GM18858 (cell line): ENCODE measurements around the gene FAM89A.
"Not testable (repeated sequence)": the region's sequence is repeated elsewhere in the genome, so short reads cannot be mapped to it uniquely, and the experiment has no call there.

Experiments
- ATAC-seq: cut with Tn5 transposase; IDR thresholded peaks from one replicate; pipeline ENCODE4 v1.9.1; 2021; ENCODE audit not compliant: unreplicated experiment

The FAM89A gene

GRCh38 chr1:231057410-231057809 is 17.4 kb upstream of the FAM89A start:
- no peak for ATAC-seq

GRCh38 chr1:231055271-231055670 is 15.2 kb upstream of the FAM89A start:
- no peak for ATAC-seq

- peak; percentile 58 for ATAC-seq
Observed at GRCh38 chr1:231053493-231054162, 13.6 kb upstream of the FAM89A start.

DNA sequence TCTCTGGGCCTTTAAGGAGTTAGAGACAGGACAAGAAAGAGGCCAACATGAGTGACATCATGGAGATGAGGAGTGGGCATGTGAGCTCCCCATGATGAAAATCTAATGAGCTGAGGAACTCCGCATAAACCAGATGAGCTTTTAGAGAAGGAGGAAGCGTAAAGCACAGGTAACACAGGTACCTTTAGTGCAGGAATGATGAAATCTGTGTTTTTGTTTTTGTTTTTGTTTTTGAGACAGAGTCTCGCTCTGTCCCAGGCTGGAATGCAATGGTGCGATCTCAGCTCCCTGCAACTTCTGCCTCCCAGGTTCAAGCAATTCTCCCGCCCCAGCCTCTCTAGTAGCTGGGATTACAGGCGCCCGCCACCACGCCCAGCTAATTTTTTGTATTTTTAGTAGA is 12.7 kb upstream of the FAM89A start:
- ATAC-seq, result no peak

GRCh38 chr1:231050932-231051331 is 10.9 kb upstream of the FAM89A start:
- ATAC-seq, result not testable (repeated sequence)

DNA sequence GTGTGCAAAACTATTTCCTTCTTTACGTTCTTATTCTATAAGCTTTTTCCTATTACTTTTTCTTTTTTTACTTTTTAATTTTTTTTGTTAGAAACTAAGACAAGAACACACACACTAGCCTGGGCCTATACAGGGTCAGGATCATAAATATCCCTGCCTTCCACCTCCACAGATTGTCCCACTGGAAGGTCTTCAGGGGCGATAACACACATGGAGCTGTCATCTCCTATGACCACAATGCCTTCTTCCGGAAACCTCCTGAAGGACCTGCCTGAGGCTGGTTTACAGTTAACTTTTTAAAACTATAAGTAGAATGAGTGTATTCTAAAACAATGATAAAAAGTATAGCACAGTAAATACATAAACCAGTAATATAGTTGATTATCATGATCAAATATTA is 10.3 kb upstream of the FAM89A start:
- ATAC-seq, result no peak

DNA sequence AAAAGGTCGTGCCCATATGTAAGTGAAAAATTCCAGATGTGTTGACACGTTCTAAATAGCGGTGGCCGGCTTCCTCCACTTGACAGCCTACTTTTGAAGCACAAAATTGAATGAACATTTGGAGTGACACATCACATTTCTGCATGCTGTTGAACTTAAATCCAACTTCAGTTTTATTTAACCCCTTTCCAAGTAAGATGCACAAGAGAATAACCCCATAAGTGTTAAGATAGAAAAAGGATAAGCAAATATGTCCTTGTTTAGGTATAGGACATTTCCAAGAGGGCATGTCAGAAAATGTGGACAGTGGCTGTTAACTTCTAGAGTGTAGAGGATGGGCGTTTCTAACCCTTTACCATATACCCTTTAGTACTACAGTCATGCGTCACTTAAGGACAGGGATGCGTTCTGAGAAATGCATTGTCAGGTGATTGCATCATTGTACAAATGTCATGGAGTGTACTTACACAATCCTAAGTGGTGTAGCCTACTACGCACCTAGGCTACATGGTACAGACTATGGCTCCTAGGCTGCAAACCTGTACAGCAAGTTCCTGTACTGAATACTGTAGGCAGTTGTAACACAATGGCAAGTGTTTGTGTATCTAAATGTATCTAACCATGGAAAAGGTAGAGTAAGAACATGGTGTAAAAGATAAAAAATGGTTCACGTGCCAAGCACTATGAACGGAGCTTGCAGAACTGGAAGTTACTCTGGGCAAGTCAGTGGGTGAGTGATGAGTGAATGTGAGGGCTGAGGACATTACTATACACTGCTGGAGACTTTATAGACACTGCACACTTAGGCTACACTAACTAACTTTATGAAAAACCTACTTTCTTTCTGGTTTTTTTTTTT is 9.3 kb upstream of the FAM89A start:
- no peak for ATAC-seq

DNA sequence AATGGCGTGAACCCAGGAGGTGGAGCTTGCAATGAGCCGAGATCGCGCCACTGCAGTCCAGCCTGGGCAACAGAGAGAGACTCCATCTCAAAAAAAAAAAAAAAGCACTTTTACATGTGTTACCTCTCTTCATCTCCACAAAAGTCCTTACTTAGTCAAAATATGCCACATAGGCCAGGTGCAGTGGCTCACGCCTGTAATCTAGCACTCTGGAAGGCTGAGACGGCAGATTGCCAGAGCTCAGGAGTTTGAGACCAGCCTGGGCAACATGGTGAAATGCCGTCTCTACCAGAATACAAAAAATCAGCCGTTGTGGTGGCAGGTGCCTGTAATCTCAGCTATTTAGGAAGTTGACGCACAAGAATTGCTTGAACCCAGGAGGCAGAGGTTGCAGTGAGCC is 8.4 kb upstream of the FAM89A start:
- ATAC-seq, result not testable (repeated sequence)

GRCh38 chr1:231047529-231047928 is 7.5 kb upstream of the FAM89A start:
- ATAC-seq, result not testable (repeated sequence)

GRCh38 chr1:231046730-231047395 is 6.8 kb upstream of the FAM89A start:
- no peak for ATAC-seq

DNA sequence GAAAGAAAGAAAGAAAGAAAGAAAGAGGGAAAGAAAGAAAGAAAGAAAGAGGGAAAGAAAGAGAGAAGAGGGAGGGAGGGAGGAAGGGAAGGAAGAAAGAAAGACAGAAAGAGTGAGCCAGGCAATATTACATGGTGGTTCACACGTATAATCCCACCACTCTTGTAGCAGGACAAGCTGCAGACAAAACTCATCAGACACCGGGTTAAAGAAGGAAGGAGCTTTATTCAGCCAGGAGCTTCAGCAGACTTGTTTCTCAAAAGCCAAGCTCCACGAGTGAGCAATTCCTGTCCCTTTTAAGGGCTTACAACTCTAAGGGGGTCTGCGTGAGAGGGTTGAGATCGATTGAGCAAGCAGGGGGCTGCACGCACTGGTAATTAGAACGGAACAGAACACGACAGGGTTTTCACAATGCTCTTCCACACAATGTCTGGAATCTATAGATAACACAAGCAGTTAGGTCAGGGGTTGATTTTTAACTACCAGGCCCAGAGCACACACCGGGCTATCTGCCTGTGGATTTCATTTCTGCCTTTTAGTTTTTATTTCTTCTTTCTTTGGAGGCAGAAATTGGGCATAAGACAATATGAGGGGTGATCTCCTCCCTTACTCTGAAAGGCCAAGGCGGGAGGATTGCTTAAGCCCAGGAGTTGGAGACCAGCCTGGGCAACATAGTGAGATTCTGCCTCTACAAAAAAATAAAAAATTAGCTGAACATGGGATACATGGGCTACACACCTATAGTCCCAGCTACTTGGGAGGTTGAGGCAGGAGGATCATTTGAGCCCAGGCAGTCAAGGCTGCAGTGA is 6.1 kb upstream of the FAM89A start:
- ATAC-seq, result not testable (repeated sequence)

- ATAC-seq, result no peak
Observed at GRCh38 chr1:231045286-231045685, 5.2 kb upstream of the FAM89A start.

DNA sequence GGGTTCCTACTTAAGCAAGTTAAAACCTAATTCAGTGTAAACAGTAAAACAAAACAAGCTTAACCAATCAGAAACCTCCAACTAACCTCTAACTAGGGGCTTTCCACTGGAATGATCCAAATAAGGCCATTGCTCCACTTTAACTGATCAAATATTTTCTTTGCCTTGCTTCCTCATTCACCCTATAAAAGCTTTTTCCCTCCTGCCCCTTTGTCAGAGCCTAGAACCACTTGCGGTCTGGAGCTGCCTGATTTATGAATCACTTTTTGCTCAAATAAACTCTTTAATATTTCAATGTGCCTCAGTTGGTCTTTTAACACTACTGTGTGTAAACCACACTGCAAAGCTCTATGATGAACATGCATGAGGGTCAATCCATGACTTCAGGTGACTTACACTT is 4.5 kb upstream of the FAM89A start:
- ATAC-seq, result no peak

- no peak for ATAC-seq
Observed at GRCh38 chr1:231041719-231042261, 1.7 kb upstream of the FAM89A start.

GRCh38 chr1:231040800-231041718 is 1.0 kb upstream of the FAM89A start:
- ATAC-seq, result no peak

- ATAC-seq, result no peak
Observed at GRCh38 chr1:231039161-231040018, 664 bp downstream of the FAM89A start.

DNA sequence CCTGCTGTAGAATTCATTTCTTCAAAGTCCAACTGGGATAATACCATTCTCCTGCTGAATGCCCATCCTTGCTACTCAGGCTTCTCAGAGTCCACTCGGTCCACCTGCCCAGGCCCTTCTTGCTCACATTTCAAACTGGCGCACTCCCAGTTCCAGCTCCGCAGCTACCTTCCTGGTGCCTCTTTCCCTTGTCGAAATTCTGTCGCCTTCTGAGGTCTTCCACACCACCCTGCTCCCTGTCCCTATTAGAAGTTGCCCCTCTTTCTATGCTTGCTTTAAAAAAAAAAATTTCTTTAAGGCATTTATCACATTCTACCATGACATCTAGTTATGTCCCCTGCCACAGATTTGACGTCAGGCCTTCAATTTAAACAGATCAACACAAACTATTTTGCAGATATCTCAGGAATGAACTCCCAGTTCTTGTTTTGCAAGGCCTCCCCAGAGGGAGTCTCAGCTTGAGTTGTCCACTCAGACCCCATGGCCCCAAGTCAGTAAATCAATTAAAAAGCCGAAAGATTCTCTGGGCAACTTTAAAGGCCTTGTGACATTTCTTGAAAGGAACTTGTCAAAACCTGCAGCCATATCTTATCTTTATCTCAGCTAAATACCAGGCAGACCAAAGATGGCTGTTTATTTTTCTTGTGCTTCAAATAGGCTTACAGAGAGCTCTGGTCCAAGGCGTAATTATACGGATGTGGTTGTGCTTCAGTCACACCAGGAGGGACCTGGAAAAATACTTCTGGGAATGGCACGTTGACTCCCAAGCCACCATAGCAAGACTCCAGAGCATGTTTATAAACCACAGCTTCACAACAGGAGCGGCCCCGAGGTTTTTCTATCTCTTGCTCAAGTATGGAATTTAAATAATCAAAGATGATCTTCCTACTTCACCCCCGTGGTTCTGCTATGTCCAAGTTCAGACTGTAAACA is 2.2 kb downstream of the FAM89A start:
- ATAC-seq, result no peak

DNA sequence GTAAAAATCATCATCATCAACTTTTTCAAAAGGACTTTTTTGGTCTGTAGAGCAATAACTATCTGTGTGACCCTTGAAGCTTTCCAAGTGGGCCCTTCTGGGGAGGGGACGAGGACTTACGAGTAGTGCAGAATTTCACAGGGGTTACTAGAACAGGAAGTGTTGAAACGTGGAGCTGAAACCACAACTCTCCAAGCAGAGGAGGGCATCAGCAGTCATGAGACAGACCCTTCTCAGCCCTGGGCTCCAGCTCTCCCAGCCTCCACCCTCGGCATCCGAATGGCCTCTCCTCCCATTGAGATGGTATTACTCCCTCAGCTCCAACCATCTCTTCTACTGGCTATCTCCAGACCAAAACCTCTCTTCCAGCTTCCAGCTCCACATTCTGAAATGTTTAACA is 3.6 kb downstream of the FAM89A start:
- no peak for ATAC-seq
